Adrenal gland (tissue), 12 donors: ENCODE measurements around the gene GJB5. TPM values are rescaled to one million over a fixed set of nuclear protein-coding genes. Genes with fewer than 3 reads are reported as not detected.
A peak's percentile ranks its signal among the peaks of the same experiment; 100 is the strongest.

Experiments
- DNase-seq, 7 donors: peaks; one replicate each; pipeline ENCODE4 v3.0.0-alpha.2; 2019 to 2020
- H3K27ac ChIP-seq, 5 donors: fragments of 200-600 bp; sonication (generic) in 4 of 5; 1 replicate in 3 of 5; 2 replicates in 2 of 5; pipeline versions ENCODE4 v1.5.1 to v1.8.0; 2016 to 2020; ENCODE audit warnings: mild to moderate bottlenecking in 1 of 5
- H3K27me3 ChIP-seq: fragments of 200-600 bp; 2 replicates; pipeline ENCODE4 v1.8.0; 2021
- H3K36me3 ChIP-seq, 2 donors: fragments of 200-600 bp; replicated peaks in 1 of 2; 1 replicate in 1 of 2; 2 replicates in 1 of 2; pipeline versions ENCODE4 v1.5.1 to v1.8.0; 2018 to 2022
- H3K4me1 ChIP-seq, 2 donors: fragments of 200-600 bp; replicated peaks in 1 of 2; 1 replicate in 1 of 2; 2 replicates in 1 of 2; pipeline versions ENCODE4 v1.5.1 to v1.8.0; 2018 to 2021
- H3K4me3 ChIP-seq, 4 donors: fragments of 200-600 bp; sonication (generic) in 3 of 4; one replicate each; pipeline ENCODE4 v1.5.1; 2016 to 2018
- H3K9me3 ChIP-seq, 3 donors: fragments of 200-600 bp; sonication (generic) in 1 of 3; replicated peaks in 1 of 3; 1 replicate in 2 of 3; 2 replicates in 1 of 3; pipeline versions ENCODE4 v1.5.1 to v1.8.0; 2016 to 2021
- CTCF ChIP-seq, 6 experiments: fragments of 450-650 bp in 4 of 6; fragments of 200-600 bp in 2 of 6; sonication (generic) in 1 of 6; IDR thresholded peaks; 1 replicate in 5 of 6; 2 replicates in 1 of 6; pipeline versions ENCODE4 v1.5.1 to v1.8.0; 2016 to 2021; ENCODE audit warnings: antibody characterized with exemption in 6 of 6, mild to moderate bottlenecking in 2 of 6, moderate library complexity in 1 of 6
- POLR2A ChIP-seq, 2 donors: fragments of 450-650 bp; IDR thresholded peaks; one replicate each; pipeline ENCODE4 v1.6.1; 2017; ENCODE audit warnings: antibody characterized with exemption in 2 of 2, mild to moderate bottlenecking in 2 of 2, moderate library complexity in 1 of 2
- WGBS, 4 donors: extraction: QIAGEN DNeasy Blood & Tissue Kit in 2 of 4; methylation state at CpG; one replicate each; pipeline versions ENCODE4 v1.1.5 to v1.1.7; 2013 to 2017; 5-methylcytosine and 5-hydroxymethylcytosine counted together
- intact Hi-C, 2 donors: fragments of 100-400 bp; cut with DNase I; formaldehyde crosslinking; loops; one replicate each; pipeline versions ENCODE4 v1.14.1 to v1.15.0; 2022 to 2023
- polyA plus RNA-seq, 3 donors: library from polyadenylated mRNA; stranded (reverse); fragments of 200-250 nt in 2 of 3; fragments of 350-450 nt in 1 of 3; fragmentation: Illumina TruSeq in 1 of 3; extraction: RNeasy Lipid Tissue Mini Kit (QIAGEN cat#74804) in 1 of 3; gene quantifications; one replicate each; pipeline ENCODE4 v1.2.3, GENCODE V29; 2013 to 2014
- total RNA-seq, 9 donors: library from RNA; depleted of rRNA in 4 of 9; stranded (reverse); fragments of >200 nt in 4 of 9; fragments of 120-200 nt in 1 of 9; fragmentation: NEBNext Ultra II Directional in 1 of 9; extraction: Animal tissue kit (Norgen Biotek cat#: 25700) in 1 of 9; gene quantifications; one replicate each; pipeline versions ENCODE4 v1.1.0 to v1.2.4, GENCODE V29; 2013 to 2023
- donor health status: healthy with polysubstance abuse.
- donor health status: Bipolar disorder and iron deficiency.
- donor health status: DM: yes; HTN: yes; CAD: no.
- donor health status: DM: no; HTN: no; CAD: no.
- donor health status: DM: no; HTN: no; CAD: no.
- donor health status: DM: yes; HTN: yes; CAD: no.

GJB5 gene
- total and polyA plus RNA-seq, 12 donors = not detected

- no peak for DNase-seq
- WGBS, 4 donors = 90 to 96% (median 94%) methylated on average over 11 to 12 of the region's 12 CpGs
- no peak overlapping the region for H3K4me3 ChIP-seq
- no peaks in the 10 kb centered on the region for H3K9me3 ChIP-seq
- intact Hi-C loops = no loop called here
- TF ChIP-seq POLR2A (IDR thresholded peaks at IDR 0.05) = no peak
- TF ChIP-seq CTCF (IDR thresholded peaks at IDR 0.05) = no peak
- H3K36me3 ChIP-seq = no peaks in the 10 kb centered on the region
- H3K27me3 ChIP-seq = no peaks in the 10 kb centered on the region
- peak overlapping the region in 1 of 5 donors; percentile 86 for H3K27ac ChIP-seq
- peaks cover 18 to 24% of the 10 kb centered on the region in 2 donors for H3K4me1 ChIP-seq
Measured at GRCh38 chr1:34794790-34795180, 39.9 kb downstream of the GJB5 start.

GRCh38 chr1:34795916-34796315 lies 41.1 kb downstream of the GJB5 start:
- Histone ChIP-seq H3K27me3 (no peaks in the 10 kb centered on the region), H3K27ac (peak overlapping the region in 1 of 5 donors; percentile 86), H3K4me3 (no peak overlapping the region), H3K4me1 (peaks cover 20 to 33% of the 10 kb centered on the region in 2 donors), H3K9me3 (no peaks in the 10 kb centered on the region), H3K36me3 (no peaks in the 10 kb centered on the region)
- no peak for DNase-seq
- no peak for TF ChIP-seq POLR2A (IDR thresholded peaks at IDR 0.05)
- no peak for TF ChIP-seq CTCF (IDR thresholded peaks at IDR 0.05)
- intact Hi-C loops = no loop called here
- 75 to 82% (median 79%) methylated on average over 6 of the region's 6 CpGs for WGBS, 4 donors

GRCh38 chr1:34796990-34797389 lies 42.1 kb downstream of the GJB5 start:
- H3K4me3 ChIP-seq = no peak overlapping the region
- H3K36me3 ChIP-seq = no peaks in the 10 kb centered on the region
- 87 to 97% (median 92%) methylated on average over 6 of the region's 6 CpGs for WGBS, 4 donors
- H3K9me3 ChIP-seq = no peaks in the 10 kb centered on the region
- TF ChIP-seq CTCF (IDR thresholded peaks at IDR 0.05) = no peak
- intact Hi-C loops = no loop called here
- H3K27ac ChIP-seq = no peak overlapping the region
- H3K27me3 ChIP-seq = no peaks in the 10 kb centered on the region
- H3K4me1 ChIP-seq = peaks cover 20 to 33% of the 10 kb centered on the region in 2 donors
- no peak for DNase-seq

- peak in 2 of 7 donors; percentile 64 to 66 for DNase-seq
- TF ChIP-seq CTCF (IDR thresholded peaks at IDR 0.05) (no peak), POLR2A (IDR thresholded peaks at IDR 0.05) (no peak)
- no peak overlapping the region for H3K4me3 ChIP-seq
- WGBS, 4 donors = 69 to 86% (median 79%) methylated on average over 6 of the region's 6 CpGs
- peak overlapping the region in 3 of 5 donors; percentile 33 to 80 (median 49) for H3K27ac ChIP-seq
- H3K36me3 ChIP-seq = no peaks in the 10 kb centered on the region
- intact Hi-C loops = no loop called here
- H3K4me1 ChIP-seq = peaks cover 16 to 26% of the 10 kb centered on the region in 2 donors
- no peaks in the 10 kb centered on the region for H3K27me3 ChIP-seq
- no peaks in the 10 kb centered on the region for H3K9me3 ChIP-seq
Measured at GRCh38 chr1:34800214-34800613, 45.4 kb downstream of the GJB5 start.
